Stimulated activated CD4-positive, alpha-beta T cell treated with anti-CD3 and anti-CD28 coated beads, Interleukin-12 subunit alpha, Interleukin-12 subunit beta, amount 100 ng/mL, for 48 hours (primary cell): ENCODE data around the gene LRPAP1.
A peak's percentile ranks its signal among the peaks of the same experiment; 100 is the strongest.

Experiments
- DNase-seq, 3 donors: peaks; one replicate each; pipeline ENCODE4 v3.0.0-alpha.2; 2020; ENCODE audit warnings: low read depth in 2 of 3, low spot score in 1 of 3

The LRPAP1 gene

DNA sequence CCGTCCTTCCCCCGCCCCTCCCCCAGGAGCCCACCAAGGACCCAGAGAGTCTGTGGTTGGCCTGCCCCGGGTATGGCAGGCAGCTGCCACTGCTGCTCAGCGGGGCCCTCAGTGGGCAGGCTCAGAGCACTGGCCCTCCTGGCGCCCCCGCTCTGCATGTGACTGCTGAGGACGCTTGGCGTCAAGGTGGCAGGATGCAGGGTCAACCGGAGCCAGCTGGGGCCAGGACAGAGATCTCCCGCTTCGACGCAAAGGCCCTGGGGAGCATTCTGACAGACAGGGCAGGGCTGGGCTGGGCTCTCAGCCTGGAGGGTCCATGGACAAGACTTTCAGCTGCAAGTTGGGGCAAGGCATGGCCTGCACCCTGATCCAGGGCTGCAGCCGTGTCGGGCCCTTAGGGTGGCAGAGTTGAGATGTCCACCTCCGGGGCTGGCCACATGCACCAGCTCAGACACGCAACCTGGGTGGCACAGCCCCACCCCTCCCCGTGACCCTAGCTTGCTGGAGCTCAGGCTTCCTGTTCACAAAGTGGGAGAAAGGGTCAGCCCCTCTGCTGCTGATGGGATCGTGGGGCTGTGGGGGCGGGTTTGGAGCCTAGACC lies 30.3 kb downstream of the LRPAP1 start:
- DNase-seq, result no peak

DNA sequence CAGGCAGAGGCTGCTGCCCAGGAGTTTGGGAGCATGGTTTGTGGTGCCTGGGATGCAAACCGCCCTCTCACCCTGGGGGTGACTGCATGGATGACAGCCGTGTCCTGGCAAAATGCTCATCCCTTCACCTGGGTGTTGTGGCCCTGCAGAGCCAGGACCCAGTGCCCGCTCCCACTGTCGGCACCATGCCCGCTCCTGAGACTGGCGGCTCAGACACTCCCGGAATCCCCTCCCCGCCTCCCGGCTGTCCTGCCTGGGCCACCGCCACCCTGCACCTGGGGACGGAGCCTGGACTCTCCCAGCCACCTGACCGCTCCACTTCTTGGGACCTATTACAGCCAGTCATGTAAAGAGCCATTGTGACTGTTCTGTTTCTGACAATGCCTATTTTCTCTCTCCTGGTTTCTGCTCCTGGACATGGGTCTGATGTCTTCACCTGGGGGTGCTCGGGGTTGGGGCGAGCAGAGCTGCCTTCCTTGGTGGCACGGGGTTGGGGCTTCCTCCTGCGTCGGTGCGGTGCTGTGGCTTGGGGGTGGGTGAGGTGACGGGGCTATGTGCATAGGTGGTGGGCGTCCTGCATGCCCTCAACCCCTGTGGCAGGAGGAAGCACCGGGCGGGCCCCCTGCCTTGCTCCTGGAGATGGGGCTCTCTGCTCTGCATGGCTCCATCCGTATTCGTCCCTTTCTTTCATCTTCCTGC lies 30.9 kb downstream of the LRPAP1 start:
- DNase-seq, result no peak

DNA sequence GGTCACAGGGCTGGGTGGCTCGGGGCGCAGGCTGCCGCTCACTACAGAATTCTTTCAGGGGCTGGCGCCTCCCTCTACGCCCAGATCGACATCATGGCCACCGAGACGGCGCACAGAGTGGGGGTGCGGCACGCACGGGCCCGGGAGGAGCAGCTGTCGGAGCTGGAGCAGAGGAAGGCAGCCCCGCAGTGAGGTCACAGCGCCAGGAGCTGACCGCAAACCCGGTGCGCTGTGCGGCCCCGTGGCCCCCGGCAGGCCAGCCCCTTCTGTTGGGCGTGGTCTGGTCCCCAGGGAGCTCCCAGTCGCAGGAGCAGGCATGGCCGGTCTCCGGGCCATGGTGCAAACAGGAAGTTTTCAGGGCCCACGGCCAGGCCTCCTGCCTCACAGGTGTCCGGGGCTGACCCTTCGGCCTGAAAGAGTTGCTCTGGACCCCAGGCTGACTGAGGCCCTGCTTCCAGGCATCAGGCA lies 31.6 kb downstream of the LRPAP1 start:
- no peak for DNase-seq

DNA sequence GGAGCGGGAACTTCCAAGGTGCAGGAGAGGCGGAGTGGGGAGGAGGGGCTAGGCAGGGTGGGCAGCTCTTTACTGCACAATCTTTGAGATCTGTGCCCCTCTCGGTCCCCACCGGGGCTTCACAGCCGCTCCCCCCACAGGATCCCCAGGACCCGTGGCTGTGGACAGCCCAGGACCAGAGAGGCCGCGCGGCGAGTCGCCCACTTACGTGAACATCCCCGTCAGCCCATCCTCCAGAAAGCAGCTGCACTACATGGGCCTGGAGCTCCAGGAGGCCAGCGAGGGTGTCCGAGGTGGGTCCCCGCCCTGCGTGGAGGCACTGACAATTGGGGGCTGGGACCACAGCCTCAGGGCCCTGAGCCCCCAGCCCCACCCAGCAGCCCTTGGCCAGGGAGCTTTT lies 32.1 kb downstream of the LRPAP1 start:
- no peak for DNase-seq

DNA sequence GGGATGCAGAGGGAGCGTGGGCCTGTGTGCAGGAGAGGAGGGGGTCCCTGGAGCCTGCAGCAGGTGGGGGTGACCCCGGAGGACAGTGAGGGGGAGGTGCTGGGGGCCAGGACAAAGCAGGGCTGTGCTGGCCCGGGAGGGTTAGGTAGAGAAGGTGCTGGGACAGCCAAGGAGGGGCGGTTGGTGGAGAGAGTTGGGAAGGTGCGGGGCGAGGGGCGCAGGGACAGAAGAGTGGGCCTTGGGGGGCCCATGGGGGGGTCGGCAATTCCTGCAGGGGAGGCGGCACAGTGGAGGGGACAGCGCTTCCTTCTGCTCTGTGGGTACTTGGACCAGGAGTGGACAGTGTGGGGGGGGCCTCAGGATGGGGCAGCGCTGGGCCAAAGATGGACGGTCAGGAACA lies 32.5 kb downstream of the LRPAP1 start:
- no peak for DNase-seq

DNA sequence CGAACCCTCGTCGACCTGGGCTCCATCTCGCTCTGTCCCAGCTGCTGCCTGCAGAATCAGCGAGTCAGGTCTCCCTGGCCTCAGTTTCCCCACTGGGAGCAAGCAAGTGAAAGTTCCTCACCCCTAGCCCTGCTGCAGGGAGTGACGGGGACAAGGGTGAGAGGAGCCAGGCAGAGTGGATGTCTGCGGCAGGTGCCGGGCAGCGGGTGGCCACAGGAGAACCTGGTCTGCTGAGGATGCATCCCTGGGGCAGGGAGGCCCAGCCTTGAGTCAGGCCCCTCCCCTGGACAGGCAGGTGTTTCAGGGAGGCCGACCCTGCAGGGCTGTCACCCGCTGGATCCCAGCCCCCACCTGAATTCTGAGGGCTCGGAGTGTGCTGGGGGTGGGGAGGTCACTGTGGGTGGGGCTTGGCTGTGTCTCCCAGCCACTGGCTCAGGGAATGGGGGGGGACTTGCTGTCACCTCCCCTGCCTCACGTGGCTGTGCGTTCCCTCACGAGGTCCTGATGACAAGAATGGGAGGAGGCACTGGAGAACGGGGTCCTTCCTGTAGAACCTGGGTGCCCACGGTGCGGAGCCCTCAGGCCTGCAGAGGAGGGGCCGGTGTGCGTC lies 33.2 kb downstream of the LRPAP1 start:
- DNase-seq, result no peak

DNA sequence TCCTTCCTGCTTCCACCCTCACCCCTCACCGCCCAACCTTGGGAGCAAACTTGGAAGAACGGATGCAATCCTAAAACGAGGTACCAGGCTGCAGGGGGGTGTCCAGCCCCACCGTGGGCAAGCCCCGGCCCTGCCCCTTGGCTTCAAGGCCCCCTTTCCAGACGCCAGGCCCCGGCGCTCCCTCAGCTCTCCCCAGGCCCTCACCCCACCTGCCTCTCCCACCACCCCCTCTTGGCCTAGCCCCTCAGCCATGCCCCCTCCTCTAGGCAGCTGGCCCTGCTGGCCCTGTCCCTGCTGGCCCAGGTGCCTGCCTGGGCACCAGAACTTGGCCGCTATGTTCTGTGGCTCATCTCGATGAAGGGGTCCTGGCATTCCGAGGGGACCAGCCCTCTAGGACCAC lies 33.8 kb downstream of the LRPAP1 start:
- no peak for DNase-seq

DNA sequence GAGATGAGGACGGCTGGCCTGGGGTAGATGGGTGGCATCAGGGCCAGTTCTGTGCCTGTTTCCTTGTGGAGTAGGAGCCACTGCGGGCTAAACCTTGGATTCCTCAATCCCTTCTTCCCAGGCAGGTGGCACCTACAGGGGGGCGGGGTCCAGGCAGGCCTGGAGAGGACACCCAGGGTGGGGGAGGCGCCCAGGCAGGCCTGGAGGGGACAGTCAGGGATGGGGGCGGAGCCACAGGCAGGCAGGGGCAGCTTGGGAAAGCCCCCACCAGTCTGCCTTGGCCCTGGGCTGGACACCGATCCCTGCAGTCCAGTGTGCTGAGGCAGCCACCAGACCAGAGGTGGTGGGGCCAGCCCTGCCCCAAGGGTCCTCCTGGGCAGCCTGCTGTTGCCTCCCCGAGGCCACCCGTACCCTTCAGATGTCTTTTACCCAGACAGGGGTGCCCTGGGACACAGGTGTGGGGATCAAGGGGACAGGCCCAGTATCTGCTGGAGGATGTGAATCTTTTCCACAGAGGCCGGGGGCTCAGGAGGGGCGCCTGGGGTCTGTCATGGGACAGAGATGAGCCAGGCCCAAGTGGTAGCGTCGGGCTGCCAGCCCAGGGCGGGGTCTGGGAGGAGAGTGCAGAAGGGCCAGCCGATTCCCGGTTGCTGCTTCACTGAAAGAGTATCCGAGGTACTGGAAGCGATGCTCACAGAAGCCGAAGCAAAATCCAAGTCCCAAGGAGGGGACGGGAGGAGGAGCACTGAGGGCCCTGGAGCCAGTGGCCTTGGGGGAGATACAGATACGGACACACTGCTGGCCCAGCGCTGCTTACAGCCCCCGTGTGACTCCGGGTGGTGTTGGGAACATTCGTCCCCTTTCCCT lies 34.5 kb downstream of the LRPAP1 start:
- no peak for DNase-seq

DNA sequence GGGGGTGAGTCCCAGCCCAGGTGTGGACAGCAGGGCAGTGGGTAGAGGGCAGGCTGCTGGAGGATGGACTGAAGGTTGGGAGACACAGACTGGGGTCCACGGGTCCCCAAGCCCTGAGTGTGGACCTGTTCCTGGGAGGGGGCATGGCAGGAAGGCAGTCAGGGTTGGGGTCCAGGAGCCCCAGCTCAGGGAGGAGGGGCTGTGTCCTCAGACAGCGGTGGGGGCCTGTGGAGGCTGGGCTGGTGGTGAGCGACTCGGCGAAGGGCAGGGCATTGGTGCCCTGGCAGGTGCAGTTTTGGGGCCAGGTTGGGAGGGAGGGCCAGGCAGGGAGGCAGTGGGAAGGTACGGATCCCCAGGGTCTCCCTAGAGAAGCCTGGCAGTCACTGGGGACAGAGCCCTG lies 35.1 kb downstream of the LRPAP1 start:
- no peak for DNase-seq

DNA sequence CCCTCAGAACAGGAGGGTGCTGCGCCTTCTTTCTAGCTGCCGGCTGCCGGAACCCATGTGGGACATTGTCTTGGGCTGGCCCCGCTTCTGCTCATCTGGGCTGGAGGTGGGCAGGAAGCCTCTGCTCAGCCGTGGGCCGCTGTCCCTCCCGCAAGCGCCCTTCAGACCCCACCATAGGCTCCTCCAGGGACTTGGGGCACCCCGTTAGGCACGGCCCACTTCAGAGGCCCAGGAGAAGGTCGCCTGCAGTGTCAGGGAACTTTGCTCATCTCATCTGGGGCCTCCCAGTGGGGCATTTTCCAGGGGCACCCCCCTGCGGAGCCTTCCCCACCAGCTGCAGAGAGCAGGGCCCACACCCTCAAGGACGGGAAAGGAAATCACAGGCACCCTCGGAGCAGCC lies 36.2 kb downstream of the LRPAP1 start:
- no peak for DNase-seq

DNA sequence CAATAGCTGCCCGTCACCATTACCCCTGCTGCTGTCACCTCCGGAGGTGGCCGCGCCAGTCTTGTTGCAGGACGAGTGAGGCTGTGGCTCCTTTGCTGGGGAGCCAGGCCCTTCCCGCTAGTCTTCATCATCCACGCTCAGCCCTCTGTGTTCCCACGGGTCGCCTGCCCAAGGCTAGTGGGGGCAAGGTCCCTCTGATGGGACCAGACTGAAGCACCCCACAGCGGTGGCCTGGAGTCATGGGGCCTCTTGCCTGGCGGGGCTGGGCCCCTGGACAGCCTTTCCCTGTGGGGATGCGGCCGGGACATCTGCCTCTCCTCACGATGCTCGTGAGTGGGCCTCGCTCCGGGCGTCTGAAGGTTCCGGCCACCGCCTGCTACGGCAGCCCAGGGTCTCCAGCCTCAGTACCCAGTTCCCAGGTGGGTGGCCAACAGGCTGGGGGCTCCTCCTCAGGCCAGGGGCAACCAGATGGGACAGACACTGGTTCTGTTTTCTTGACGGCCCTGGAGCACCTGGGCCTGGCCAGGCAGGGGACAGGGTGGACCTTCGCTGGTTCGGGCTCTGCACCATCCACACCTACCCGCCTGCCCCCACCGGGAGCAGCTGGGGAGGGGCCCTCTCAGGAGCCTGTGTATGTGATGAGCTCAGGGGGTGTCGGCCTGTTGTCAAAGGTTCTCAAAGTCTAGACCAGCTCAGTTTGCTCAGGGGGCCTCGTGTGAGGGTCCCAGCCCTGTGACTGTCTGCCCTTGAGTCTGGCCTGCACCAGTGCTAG lies 36.8 kb downstream of the LRPAP1 start:
- no peak for DNase-seq

DNA sequence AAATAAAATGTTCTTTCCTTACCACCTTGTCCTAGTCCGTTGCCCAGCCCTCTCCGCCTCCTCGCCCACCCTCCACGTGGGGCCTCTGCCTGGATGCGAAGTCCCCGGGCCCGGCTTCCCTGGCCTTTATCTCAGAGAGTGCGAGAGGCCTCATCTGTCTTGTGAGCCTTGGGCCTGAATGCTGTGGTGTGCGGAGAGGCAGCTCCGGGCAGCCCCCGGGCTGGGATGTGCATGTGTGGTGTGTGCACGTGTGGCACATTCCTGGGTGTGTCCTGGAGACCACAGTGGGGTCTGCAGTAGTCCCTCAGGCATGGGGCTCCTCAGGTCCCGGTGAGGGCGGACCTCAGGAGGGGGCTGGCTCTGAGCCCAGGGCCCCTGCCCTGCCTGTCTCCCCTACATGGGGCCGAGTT lies 37.8 kb downstream of the LRPAP1 start:
- DNase-seq, result no peak

DNA sequence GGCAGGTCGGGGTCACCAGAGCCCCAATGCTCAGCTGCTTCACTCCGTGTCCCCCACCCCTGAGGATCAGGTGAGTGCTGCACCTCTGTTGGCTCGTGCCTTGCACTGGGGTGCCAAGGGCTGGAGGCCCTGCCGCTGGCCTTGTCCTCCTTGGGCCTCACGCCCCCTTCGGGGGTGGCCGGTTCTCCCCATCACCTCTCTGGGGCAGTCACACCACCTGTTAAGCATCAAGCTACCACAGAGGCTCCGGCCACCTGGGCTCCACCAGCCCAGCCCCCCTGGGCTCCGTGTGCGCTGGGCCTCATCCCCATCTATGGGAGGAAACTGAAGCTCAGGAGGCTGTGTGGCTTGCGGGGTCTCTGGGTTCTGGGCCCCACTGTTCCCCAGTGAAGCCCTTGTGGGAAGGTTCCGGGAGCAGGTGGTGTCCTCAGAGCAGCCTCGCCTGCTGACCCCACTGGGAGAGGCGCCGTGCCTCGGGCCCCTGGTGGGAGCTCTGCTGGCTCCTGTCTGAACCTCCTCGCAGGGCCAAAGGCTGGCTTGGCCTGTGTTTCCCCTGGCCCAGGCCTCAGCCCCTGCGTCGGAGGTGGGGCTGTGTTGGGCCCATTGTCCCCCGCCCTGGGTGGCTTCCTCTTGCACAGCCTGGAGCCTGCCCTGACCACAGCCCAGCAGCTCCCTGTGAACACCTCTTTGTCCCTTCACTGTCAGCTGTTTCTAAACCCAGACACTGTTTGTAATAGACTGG lies 38.3 kb downstream of the LRPAP1 start:
- DNase-seq, result no peak

DNA sequence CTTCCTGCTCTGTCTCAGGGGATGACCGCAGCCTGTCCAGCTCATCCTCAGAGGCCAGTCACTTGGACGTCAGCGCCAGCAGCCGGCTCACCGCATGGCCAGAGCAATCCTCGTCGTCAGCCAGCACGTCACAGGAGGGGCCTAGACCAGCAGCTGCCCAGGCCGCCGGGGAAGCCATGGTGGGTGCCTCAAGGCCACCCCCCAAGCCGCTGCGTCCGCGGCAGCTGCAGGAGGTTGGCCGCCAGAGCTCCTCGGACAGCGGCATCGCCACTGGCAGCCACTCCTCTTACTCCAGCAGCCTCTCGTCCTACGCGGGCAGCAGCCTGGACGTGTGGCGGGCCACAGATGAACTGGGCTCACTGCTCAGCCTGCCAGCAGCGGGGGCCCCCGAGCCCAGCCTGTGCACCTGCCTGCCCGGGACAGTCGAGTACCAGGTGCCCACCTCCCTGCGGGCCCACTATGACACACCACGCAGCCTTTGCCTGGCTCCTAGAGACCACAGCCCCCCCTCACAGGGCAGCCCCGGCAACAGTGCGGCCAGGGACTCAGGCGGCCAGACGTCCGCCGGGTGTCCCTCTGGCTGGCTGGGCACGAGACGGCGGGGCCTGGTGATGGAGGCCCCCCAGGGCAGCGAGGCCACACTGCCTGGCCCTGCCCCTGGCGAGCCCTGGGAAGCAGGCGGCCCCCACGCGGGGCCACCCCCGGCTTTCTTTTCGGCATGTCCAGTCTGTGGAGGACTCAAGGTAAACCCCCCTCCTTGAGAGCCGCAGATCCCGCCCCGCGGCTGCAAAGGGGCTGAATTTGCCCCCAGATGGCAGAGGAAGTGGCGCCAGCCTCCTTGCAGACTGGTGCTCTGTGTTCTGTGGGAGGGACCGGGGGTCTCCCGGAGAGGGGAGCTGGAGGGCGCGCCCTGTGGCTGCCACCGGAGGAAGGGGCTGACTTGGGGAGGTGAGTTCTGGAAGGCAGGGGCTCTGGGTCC lies 39.2 kb downstream of the LRPAP1 start:
- no peak for DNase-seq

DNA sequence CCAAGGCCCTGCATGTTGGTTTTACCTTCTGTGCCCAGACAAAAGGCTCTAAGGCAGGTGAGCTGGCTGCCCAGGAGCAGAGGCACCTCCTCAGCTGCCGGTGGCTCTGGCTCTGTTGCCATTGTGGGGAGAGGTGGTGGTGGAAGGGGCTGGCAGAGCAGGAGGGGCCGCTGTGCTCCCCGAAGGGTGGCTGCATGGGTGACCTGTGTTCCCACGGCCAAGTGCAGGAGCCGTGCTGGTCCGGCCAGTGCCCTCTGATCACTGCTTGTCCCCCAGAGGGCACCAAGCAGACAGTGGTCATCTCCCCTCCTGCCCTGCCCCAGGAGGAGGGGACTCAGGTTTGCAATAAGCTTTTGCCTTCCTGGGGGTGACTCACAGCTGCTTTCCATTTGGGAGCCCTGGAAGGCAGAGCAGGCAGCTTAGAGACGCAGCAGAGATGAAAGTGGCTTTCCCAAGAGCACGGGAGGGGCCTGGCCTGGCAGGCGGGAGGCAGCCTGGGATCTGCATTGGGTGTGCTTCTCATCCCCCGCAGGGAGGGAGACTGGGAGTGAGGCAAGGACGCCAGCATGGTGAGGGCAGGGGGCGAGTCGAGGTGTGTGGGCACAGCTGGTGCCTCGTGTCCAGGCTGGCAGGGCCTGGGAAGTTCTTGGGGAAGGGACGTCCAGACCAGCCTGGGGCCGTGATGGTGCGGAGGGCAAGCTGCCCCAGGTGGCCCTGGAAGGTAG lies 40.4 kb downstream of the LRPAP1 start:
- no peak for DNase-seq

DNA sequence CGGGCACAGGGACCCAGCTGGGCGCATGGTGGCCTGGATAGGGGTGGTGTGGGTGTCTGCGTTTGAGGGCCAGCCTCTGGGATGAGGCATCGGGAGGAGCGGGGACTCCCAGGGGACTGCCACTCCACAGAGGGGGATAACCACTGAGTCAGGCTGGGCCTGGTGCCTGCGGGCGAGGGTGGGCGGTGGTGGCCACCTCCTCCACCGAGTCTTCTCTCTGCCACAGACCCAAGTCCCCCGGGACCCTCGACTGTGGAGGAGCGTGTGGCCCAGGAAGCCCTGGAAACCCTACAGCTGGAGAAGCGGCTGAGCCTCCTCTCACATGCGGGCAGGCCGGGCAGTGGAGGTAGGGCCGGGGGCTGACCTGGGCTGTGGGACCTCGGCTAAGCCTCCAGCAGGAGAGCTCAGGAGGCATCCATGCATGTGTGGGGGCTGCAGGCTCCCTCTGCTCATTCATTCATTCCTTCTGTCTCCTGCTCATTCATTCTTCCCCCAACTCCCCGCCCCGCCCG lies 42.7 kb downstream of the LRPAP1 start:
- DNase-seq, result peak in 1 of 3 donors; percentile 9

DNA sequence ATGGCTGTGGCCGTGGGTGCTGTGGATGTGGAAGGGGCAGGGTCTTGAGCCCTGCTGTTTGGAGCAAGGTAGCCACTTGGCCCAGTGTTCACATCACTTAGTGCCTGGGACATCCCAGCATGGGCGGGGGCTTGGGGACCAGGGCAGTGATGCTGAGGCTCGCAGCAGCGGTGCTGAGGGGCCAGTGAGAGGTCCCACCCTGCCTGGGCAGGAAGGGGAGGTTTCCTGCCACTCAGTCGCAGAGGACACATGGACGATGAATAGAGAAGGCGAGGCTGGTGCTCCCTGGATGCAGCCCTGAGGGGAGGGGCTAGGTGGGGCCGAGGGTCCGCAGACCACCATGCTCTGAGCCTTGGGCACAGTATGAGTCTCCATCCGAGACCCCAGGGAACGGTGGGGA lies 43.4 kb downstream of the LRPAP1 start:
- DNase-seq, result no peak

DNA sequence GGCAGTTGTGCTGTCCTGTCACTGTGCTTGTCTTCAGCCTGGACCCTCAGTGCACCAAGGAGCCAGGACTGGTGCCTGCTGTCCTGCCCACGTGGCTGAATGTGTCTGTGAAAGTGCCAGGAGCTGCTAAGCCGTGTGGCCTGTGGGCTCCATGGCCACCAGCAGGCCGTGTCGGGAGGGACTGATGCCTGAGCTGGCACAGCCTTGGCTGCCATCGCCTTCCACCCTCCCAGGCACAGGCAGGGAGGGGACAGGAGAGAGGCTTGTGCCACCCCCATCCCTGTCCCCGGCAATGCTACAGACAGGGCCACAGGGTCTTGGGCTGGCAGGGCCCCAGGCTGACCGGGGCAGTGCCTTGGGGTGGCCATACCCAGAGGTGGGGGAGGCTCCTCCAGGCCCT lies 44.4 kb downstream of the LRPAP1 start:
- no peak for DNase-seq
